HUES48 (cell line): ENCODE measurements around the gene NHSL1.
A peak's percentile ranks its signal among the peaks of the same experiment; 100 is the strongest.

Source experiments
- H3K27ac ChIP-seq: one replicate; pipeline ENCODE4 v1.7.0; 2013; ENCODE audit warnings: low read depth, low read length, inconsistent platforms
- H3K27me3 ChIP-seq: 2 replicates; pipeline ENCODE4 v1.6.1; 2013; ENCODE audit warnings: mild to moderate bottlenecking, low read length; ENCODE audit not compliant: control insufficient read depth, insufficient read depth
- H3K36me3 ChIP-seq: 2 replicates; pipeline ENCODE4 v1.6.1; 2013; ENCODE audit warnings: low read length; ENCODE audit not compliant: control insufficient read depth, insufficient read depth
- H3K4me1 ChIP-seq: 2 replicates; pipeline ENCODE4 v1.6.1; 2013; ENCODE audit warnings: mild to moderate bottlenecking, low read length; ENCODE audit not compliant: control insufficient read depth, insufficient read depth
- H3K4me3 ChIP-seq: 2 replicates; pipeline ENCODE4 v1.5.1; 2013; ENCODE audit warnings: mild to moderate bottlenecking, low read depth, low read length
- H3K9ac ChIP-seq: 2 replicates; pipeline ENCODE4 v1.6.1; 2013; ENCODE audit warnings: mild to moderate bottlenecking, low read depth, low read length, moderate library complexity
- H3K9me3 ChIP-seq: 2 replicates; pipeline ENCODE4 v1.6.1; 2013; ENCODE audit warnings: low read length; ENCODE audit not compliant: control insufficient read depth, insufficient read depth

The NHSL1 gene

GRCh38 chr6:138523347-138524210, 24.3 kb upstream of the NHSL1 start:
- no peaks in the 10 kb centered on the region for H3K9me3 ChIP-seq
- no peak overlapping the region for H3K9ac ChIP-seq
- H3K27me3 ChIP-seq, result no peaks in the 10 kb centered on the region
- H3K27ac ChIP-seq, result peak overlapping the region; percentile 3
- H3K4me1 ChIP-seq, result peaks cover 39% of the 10 kb centered on the region
- H3K36me3 ChIP-seq, result no peaks in the 10 kb centered on the region
- no peak overlapping the region for H3K4me3 ChIP-seq

GRCh38 chr6:138522611-138523010, 23.3 kb upstream of the NHSL1 start:
- Histone ChIP-seq H3K9ac (no peak overlapping the region), H3K4me3 (no peak overlapping the region)

GRCh38 chr6:138521790-138522189, 22.5 kb upstream of the NHSL1 start:
- H3K27ac ChIP-seq, result no peak overlapping the region
- H3K27me3 ChIP-seq, result no peaks in the 10 kb centered on the region
- no peaks in the 10 kb centered on the region for H3K9me3 ChIP-seq
- peaks cover 21% of the 10 kb centered on the region for H3K4me1 ChIP-seq
- no peak overlapping the region for H3K4me3 ChIP-seq
- H3K9ac ChIP-seq, result no peak overlapping the region
- no peaks in the 10 kb centered on the region for H3K36me3 ChIP-seq

More at GRCh38 chr6:138522611-138523010, 23.3 kb upstream of the NHSL1 start:
- no peaks in the 10 kb centered on the region for H3K27me3 ChIP-seq
- peak overlapping the region; percentile 52 for H3K27ac ChIP-seq
- no peaks in the 10 kb centered on the region for H3K36me3 ChIP-seq
- no peaks in the 10 kb centered on the region for H3K9me3 ChIP-seq
- peaks cover 29% of the 10 kb centered on the region for H3K4me1 ChIP-seq

- no peak overlapping the region for H3K27ac ChIP-seq
- H3K9ac ChIP-seq, result no peak overlapping the region
- H3K4me1 ChIP-seq, result peaks cover 19% of the 10 kb centered on the region
- no peaks in the 10 kb centered on the region for H3K36me3 ChIP-seq
- H3K27me3 ChIP-seq, result no peaks in the 10 kb centered on the region
- no peak overlapping the region for H3K4me3 ChIP-seq
- no peaks in the 10 kb centered on the region for H3K9me3 ChIP-seq
These were observed 21.2 kb upstream of the NHSL1 start for GRCh38 chr6:138520463-138520862.

GRCh38 chr6:138518054-138518453, 18.8 kb upstream of the NHSL1 start:
- H3K27ac ChIP-seq, result no peak overlapping the region

GRCh38 chr6:138517635-138518034, 18.3 kb upstream of the NHSL1 start:
- H3K4me3 ChIP-seq, result no peak overlapping the region
- H3K9ac ChIP-seq, result no peak overlapping the region
- no peaks in the 10 kb centered on the region for H3K27me3 ChIP-seq
- H3K27ac ChIP-seq, result no peak overlapping the region
- H3K36me3 ChIP-seq, result no peaks in the 10 kb centered on the region
- H3K4me1 ChIP-seq, result peaks cover 6% of the 10 kb centered on the region
- H3K9me3 ChIP-seq, result no peaks in the 10 kb centered on the region

More at GRCh38 chr6:138518054-138518453, 18.8 kb upstream of the NHSL1 start:
- H3K9ac ChIP-seq, result no peak overlapping the region
- H3K9me3 ChIP-seq, result no peaks in the 10 kb centered on the region
- H3K27me3 ChIP-seq, result no peaks in the 10 kb centered on the region
- peaks cover 8% of the 10 kb centered on the region; the same call in 1 of the 2 replicates for H3K4me1 ChIP-seq
- no peaks in the 10 kb centered on the region for H3K36me3 ChIP-seq
- H3K4me3 ChIP-seq, result no peak overlapping the region

- Histone ChIP-seq H3K27ac (no peak overlapping the region), H3K36me3 (no peaks in the 10 kb centered on the region), H3K4me1 (peaks cover 9% of the 10 kb centered on the region), H3K9me3 (no peaks in the 10 kb centered on the region), H3K4me3 (no peak overlapping the region), H3K9ac (no peak overlapping the region), H3K27me3 (no peaks in the 10 kb centered on the region)
These were observed 16.5 kb upstream of the NHSL1 start for GRCh38 chr6:138515657-138516248.

- H3K27me3 ChIP-seq, result no peaks in the 10 kb centered on the region
- H3K4me1 ChIP-seq, result peaks cover 9% of the 10 kb centered on the region
- H3K4me3 ChIP-seq, result no peak overlapping the region
- H3K9ac ChIP-seq, result no peak overlapping the region
- H3K27ac ChIP-seq, result no peak overlapping the region
- H3K9me3 ChIP-seq, result no peaks in the 10 kb centered on the region
- no peaks in the 10 kb centered on the region for H3K36me3 ChIP-seq
These were observed 15.7 kb upstream of the NHSL1 start for GRCh38 chr6:138514860-138515540.

- Histone ChIP-seq H3K4me1 (peaks cover 9% of the 10 kb centered on the region), H3K4me3 (no peak overlapping the region), H3K36me3 (no peaks in the 10 kb centered on the region), H3K27me3 (no peaks in the 10 kb centered on the region), H3K9me3 (no peaks in the 10 kb centered on the region), H3K9ac (no peak overlapping the region), H3K27ac (peak overlapping the region; percentile 52)
These were observed 13.3 kb upstream of the NHSL1 start for GRCh38 chr6:138512609-138513008.

GRCh38 chr6:138510093-138510492, 10.8 kb upstream of the NHSL1 start:
- Histone ChIP-seq H3K9ac (no peak overlapping the region), H3K27ac (no peak overlapping the region), H3K4me1 (peaks cover 9% of the 10 kb centered on the region), H3K9me3 (no peaks in the 10 kb centered on the region), H3K36me3 (no peaks in the 10 kb centered on the region), H3K27me3 (no peaks in the 10 kb centered on the region), H3K4me3 (no peak overlapping the region)

GRCh38 chr6:138509371-138509770, 10.1 kb upstream of the NHSL1 start:
- Histone ChIP-seq H3K4me1 (peaks cover 9% of the 10 kb centered on the region), H3K4me3 (no peak overlapping the region), H3K27me3 (no peaks in the 10 kb centered on the region), H3K27ac (no peak overlapping the region), H3K9ac (no peak overlapping the region), H3K36me3 (no peaks in the 10 kb centered on the region), H3K9me3 (no peaks in the 10 kb centered on the region)
